ENCODE measurements around the gene RPL19.
"Not testable (repeated sequence)": the region's sequence is repeated elsewhere in the genome, so short reads cannot be mapped to it uniquely, and the experiment has no call there.

RPL19 gene

DNA sequence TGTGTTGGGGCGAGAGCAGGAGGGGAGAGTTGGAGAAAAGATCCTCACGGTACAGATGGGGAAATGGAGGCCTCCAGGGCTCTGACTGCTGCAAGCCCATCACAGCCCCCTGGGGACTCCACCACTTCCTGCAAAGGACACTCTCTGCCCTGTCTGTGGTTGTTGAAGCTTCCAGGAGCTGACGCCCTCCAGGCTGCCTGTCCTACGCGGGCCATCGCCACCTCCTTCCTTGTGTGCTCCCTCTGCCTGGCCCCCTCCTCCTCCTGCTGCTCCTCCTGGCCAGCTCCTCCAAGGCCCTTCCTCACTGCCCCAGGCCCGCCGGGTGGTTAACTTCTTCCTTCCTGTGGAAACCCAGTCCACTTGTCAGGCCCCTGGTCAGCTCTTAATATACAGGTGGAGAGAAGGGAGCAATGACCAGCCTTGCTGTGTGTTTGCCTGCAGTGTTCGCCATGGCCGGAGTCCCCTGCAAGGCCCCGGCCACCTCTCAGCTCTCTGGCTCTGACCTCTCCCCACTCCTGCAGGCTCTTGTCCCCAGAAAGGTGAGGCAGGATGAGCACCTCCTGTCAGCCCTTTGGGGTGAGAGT, 44.0 kb downstream of the RPL19 start:
- DNase-seq (ENCODE audit: low read depth in 2 of 2), result no peak

DNA sequence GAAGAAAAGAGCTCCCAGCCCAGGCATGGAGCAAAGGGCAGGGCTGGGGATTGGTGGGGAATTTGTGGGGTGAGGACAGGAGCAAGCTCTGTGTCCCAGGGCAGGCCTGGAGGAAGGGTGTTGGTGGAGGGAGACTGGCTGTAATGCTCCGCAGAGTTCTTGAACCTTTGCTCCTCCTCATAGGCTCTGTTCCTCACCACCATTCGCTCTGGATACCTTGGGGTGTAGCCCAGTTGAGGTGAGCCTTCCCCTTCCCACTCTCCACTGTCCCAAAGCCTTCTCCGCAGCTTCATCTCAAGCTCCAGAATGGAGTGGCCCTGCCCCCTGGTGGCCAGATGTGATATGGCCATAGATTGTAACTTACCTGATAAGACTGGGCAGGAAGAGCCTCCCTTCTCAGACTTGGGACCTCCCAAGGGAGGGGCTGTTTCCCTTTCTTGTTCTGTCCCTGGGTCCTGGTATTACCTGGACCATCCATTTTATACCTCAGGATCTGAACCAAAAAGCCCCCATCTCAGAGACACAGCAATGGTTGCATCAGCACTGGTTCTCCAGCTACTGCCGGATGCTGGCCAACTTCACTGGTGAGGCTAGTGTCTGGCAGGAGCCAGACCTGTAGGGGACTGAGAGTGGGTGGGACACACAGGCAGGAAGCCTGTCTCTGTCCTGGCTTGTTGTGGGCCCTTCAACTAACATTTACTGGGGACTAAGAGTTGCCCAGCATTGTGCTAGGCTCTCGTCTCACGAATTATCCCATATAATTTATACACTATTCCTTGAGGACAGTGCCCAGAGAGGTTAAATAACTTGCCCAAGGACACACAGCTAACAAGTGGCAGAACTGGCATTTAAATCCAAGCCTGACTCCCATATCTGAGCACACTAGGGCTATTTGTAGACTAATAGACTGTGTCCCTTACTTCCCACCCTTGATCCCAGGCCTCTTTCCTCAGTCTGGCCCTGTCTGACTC, 44.8 kb downstream of the RPL19 start:
- DNase-seq (ENCODE audit: low read depth in 2 of 2), result peak; percentile 86 to 90

DNA sequence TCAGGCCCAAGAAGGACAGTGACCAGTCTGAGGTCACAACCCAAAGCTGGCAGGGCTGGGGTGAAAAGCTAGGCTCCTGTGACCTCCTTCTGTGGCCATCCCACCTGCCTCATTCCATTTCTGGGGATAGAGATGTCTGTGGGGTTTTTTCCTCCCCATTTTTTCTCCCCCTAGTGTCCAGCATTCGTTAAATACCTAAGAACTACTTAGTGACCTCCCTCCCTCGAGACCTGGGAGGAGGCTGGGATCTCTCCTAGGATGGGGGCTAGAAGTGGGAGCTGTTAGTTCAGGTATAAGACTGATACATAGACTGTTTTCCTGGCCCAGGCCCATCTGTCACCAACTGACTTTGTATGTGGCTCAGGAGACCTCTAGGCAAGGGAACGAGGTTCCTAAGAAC, 46.2 kb downstream of the RPL19 start:
- no peak for DNase-seq (ENCODE audit: low read depth in 2 of 2)

DNA sequence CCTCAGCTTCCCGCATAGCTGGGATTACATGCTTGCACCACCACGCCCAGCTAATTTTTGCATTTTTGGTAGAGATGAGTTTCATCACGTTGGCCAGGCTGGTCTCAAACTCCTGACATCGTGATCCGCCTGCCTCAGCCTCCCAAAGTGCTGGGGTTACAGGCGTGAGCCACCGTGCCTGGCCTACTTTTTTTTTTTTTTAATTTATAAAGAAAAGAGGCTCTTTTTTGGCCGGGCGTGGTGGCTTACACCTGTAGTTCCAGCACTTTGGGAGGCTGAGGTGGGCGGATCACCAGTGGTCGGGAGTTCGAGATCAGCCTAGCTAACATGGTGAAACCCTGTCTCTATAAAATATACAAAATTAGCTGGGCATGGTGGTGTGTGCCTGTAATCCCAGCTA, 50.0 kb downstream of the RPL19 start:
- DNase-seq (ENCODE audit: low read depth in 2 of 2), result not testable (repeated sequence)

DNA sequence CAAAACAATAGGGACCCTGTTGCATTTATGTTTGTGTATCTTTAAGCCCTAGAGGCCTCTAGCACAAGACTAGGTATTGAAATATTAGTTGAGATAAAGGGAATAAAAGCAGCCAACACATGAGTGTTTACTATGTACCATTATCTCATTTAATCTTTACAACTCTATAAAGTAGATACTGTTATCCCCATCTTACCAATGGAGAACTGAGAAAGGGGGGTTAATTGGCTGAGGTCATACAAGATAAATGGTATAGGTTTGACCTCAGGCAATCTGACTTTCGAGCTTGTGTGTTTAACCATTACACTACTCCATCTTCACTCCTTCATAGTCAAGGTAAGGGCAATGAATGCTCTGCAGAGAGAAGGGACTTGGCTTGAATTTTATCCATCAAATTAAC, 51.9 kb downstream of the RPL19 start:
- DNase-seq (ENCODE audit: low read depth in 2 of 2), result no peak

DNA sequence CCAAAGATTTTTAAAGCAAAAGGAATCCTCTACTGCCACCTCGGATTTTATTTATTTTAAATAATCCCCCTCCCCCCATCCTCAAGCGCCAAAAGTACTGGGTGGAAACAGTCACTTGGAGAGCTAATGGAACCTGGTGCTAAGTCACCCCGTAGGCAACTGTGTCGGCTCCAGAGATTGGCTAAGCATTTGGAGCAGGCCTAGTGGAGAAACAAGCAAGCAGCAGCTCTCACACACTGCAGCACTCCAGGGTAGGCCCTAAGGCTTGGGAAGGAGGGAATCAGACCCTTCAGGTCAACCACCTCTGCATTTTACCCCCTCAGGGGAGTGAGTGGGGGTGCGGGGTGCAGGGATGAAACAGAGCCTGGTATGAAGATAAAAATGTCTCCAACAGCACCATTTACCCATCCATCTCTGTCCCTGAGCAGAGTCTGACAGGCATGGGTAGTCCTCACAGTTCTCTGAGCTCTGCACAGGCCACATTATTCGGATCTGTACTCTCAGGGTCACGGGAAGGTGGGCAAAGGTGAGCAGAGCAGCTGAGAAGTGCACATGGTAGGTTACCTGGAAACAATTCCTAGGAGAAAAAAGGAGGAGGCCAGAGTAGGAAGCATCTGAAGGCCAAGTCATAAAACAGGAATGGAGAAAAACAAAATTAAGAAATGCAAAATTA, 52.8 kb downstream of the RPL19 start:
- no peak for DNase-seq (ENCODE audit: low read depth in 2 of 2)

Data from activated CD4-positive, alpha-beta T cell treated with anti-CD3 and anti-CD28 coated beads for 24 hours (primary cell).